GM10266 (cell line): Measurements from ENCODE around the gene AMBP.

Experiments
- DNase-seq: peaks from one replicate; pipeline ENCODE4 v3.0.0; 2012; ENCODE audit errors: extremely low spot score
- TF ChIP-seq, protein P1 (sequence below): IDR thresholded peaks from 2 replicates; pipeline ENCODE4 v1.5.1; 2012; ENCODE audit warnings: mild to moderate bottlenecking, low read depth; ENCODE audit not compliant: control insufficient read depth, insufficient read depth; ENCODE audit errors: missing control alignments

AMBP gene

DNA sequence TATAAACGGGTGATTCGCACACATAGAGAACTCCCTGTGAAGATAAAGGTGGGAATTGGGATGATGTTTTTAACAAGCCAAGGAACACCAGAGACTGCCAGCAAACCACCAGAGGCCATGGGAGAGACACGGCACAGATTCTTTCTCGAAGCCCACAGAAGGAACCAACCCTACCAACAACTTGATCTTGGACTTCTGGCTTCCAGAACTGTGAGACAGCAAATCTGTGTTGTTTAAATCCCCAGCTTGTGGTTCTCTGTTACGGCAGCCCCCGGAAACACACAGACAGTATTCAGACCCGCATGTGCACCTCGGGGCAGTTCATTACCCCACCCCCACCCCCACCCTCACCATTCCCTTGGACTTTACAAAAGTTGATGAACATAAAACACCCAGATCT is 12.8 kb downstream of the AMBP start:
- TF ChIP-seq, protein P1, sequence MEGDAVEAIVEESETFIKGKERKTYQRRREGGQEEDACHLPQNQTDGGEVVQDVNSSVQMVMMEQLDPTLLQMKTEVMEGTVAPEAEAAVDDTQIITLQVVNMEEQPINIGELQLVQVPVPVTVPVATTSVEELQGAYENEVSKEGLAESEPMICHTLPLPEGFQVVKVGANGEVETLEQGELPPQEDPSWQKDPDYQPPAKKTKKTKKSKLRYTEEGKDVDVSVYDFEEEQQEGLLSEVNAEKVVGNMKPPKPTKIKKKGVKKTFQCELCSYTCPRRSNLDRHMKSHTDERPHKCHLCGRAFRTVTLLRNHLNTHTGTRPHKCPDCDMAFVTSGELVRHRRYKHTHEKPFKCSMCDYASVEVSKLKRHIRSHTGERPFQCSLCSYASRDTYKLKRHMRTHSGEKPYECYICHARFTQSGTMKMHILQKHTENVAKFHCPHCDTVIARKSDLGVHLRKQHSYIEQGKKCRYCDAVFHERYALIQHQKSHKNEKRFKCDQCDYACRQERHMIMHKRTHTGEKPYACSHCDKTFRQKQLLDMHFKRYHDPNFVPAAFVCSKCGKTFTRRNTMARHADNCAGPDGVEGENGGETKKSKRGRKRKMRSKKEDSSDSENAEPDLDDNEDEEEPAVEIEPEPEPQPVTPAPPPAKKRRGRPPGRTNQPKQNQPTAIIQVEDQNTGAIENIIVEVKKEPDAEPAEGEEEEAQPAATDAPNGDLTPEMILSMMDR = no peak
- DNase-seq = no peak

DNA sequence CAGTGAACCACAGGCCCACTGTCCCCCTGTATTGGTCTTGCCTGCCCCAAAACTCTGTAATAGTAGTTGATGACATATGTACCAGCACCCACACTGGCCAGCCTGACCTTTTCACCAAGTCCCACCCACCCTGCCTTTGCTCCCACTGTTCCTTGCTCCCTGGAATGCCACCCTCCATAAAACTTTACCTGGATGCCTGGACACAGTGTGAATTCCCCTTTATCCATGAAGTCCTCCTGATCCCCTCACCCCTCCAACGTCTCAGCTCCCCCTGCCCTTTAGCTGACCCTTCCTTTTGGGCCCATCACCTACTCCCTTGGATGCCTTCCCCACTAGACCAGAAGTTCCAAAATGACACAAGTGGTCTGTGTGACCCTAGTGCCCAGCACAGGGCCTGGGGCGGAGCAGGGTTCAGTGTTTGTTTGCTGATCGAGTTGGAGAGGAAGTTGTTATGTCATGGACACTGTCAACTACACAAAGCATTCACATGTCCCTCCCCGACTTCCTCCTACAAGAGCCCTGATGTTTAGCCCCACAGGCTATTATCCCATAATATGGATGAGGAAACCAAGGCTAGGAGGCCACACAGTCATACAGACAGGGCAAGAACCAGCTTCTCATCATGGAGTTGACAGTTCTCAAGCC is 16.1 kb downstream of the AMBP start:
- no peak for DNase-seq
- TF ChIP-seq, protein P1 = no peak

DNA sequence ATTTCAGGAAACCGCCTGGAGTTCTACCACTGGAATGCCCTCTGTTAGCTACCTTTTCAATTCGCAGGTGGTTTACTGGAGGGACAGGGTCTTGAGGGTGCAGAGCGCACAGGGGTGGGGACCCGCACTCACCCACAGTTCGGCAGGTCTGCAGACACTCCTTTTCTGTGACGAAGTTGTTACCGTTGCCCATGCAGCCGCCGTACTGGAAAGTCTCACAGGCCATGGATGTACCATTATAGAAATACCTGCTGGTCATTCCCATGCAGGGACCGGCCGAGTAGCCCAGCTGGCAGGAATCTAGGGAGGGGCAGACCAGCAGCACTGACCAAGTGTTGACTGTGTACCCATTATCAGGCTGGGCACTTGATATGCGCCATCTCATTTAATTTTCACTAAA is 16.8 kb downstream of the AMBP start:
- DNase-seq = no peak
- TF ChIP-seq, protein P1 = no peak

DNA sequence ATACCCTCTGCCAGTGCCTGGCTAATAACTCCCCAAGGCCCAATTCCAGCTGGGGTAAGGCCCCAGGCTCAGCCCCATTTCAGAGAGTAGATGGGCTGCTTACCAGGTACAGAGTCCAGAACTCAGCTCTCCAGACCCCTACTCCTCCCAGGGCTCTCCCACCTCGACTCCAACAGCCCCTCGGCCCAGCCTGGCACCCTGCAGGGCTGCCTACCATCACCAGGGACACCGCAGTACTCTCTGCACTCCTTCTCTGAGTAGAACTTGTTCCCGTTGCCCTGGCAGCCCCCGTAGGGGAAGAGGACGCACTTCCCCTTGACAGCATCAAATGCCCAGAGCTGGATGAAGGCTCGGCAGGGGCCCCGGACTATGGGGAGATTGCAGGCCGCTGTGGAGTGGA is 17.4 kb downstream of the AMBP start:
- TF ChIP-seq, protein P1 = no peak
- no peak for DNase-seq

GRCh38 chr9:114060070-114060469 is 18.0 kb downstream of the AMBP start:
- TF ChIP-seq, protein P1 = no peak

DNA sequence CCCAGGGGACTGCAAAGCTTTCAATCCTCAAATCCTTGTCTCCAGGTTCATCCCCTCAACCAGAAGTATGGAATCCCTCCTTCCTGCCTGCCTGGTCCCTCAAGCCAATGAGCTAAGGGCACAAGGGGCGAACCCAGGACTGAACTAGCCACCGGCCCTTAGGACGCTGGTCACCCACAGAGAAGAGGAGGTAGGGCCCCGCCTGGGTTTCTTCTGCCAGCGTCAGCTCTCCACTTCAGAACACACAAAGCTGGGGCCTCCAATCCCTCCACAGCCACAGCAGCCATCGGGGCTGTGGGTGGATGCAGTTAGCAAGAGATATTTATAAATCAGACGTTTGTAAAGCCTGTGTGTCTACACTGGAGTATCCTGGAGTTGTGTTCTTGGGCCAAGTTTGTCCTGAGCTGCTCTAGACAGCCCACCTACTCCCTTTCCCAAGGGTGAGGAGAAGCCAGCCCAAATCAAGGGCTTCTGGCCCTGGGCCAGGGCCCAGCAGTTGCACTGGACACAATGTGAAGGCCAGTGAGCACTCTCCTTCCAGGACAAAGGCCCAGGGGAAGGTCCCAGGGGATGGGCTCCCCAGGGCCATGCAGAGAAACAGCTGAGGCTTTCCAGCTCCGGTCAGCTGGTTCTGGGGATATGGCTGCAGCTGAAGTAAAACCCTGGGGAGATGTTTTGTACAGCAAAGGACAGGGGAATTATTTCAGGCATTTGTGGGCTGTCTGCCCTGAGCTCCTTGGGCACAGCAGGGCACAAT is 18.9 kb downstream of the AMBP start:
- DNase-seq = no peak
- TF ChIP-seq, protein P1 = no peak

More at GRCh38 chr9:114060070-114060469, 18.0 kb downstream of the AMBP start:
- DNase-seq = no peak

- DNase-seq = no peak
- TF ChIP-seq, protein P1 = no peak
Measured at GRCh38 chr9:114058688-114059046, 19.4 kb downstream of the AMBP start.
